GM21723 (cell line): ENCODE measurements around the gene TSPAN18.

ENCODE experiments used
- ATAC-seq: cut with Tn5 transposase; IDR thresholded peaks from one replicate; pipeline ENCODE4 v1.9.1; 2021; ENCODE audit warnings: mild to moderate bottlenecking, moderate library complexity; ENCODE audit not compliant: unreplicated experiment

The TSPAN18 gene

GRCh38 chr11:44737245-44738085 is 10.7 kb downstream of the TSPAN18 start:
- no peak for ATAC-seq

- ATAC-seq: no peak
Measured at GRCh38 chr11:44738791-44739190, 12.0 kb downstream of the TSPAN18 start.

- ATAC-seq: no peak
Measured at GRCh38 chr11:44740967-44741366, 14.2 kb downstream of the TSPAN18 start.

- ATAC-seq: no peak
Measured at GRCh38 chr11:44741976-44742375, 15.2 kb downstream of the TSPAN18 start.

- ATAC-seq: no peak
Measured at GRCh38 chr11:44742508-44743246, 15.9 kb downstream of the TSPAN18 start.

- ATAC-seq: no peak
Measured at GRCh38 chr11:44743326-44743725, 16.6 kb downstream of the TSPAN18 start.

GRCh38 chr11:44743959-44744557 is 17.3 kb downstream of the TSPAN18 start:
- no peak for ATAC-seq

- no peak for ATAC-seq
Measured at GRCh38 chr11:44746894-44747293, 20.1 kb downstream of the TSPAN18 start.

GRCh38 chr11:44747316-44747715 is 20.6 kb downstream of the TSPAN18 start:
- ATAC-seq: no peak

GRCh38 chr11:44747836-44748235 is 21.1 kb downstream of the TSPAN18 start:
- no peak for ATAC-seq

GRCh38 chr11:44748606-44749005 is 21.8 kb downstream of the TSPAN18 start:
- no peak for ATAC-seq

- ATAC-seq: no peak
Measured at GRCh38 chr11:44749189-44749588, 22.4 kb downstream of the TSPAN18 start.

GRCh38 chr11:44750551-44751465 is 24.0 kb downstream of the TSPAN18 start:
- no peak for ATAC-seq

GRCh38 chr11:44752300-44752699 is 25.5 kb downstream of the TSPAN18 start:
- no peak for ATAC-seq

GRCh38 chr11:44752713-44753112 is 26.0 kb downstream of the TSPAN18 start:
- ATAC-seq: no peak

- no peak for ATAC-seq
Measured at GRCh38 chr11:44753961-44754645, 27.3 kb downstream of the TSPAN18 start.

- no peak for ATAC-seq
Measured at GRCh38 chr11:44754876-44755555, 28.3 kb downstream of the TSPAN18 start.

- no peak for ATAC-seq
Measured at GRCh38 chr11:44755556-44756523, 29.1 kb downstream of the TSPAN18 start.
